Activated CD8-positive, alpha-beta memory T cell treated with anti-CD3 and anti-CD28 coated beads, Interleukin-2, amount 50 U/mL, for 1 hour (primary cell): Measurements from ENCODE around the gene DAPP1.

ENCODE experiments used
- DNase-seq: peaks from one replicate; pipeline ENCODE4 v3.0.0-alpha.2; 2020; ENCODE audit errors: extremely low read depth

The DAPP1 gene

GRCh38 chr4:99915449-99915848 lies 98.8 kb downstream of the DAPP1 start:
- no peak for DNase-seq

- DNase-seq, result no peak
Measured at GRCh38 chr4:99917575-99917974, 100.9 kb downstream of the DAPP1 start.

- DNase-seq, result no peak
Measured at GRCh38 chr4:99918656-99919055, 102.0 kb downstream of the DAPP1 start.
